PC-3 (cell line): ENCODE data around the gene MRPL27. TPM values are rescaled to one million over a fixed set of nuclear protein-coding genes. Genes with fewer than 3 reads are reported as not detected.

ENCODE experiments used
- ATAC-seq: fragments of 200-7000 bp; cut with Tn5 transposase; 2 replicates; pipeline ENCODE4 v1.9.1; 2020; ENCODE audit warnings: mild to moderate bottlenecking, moderate library complexity
- BruUV-seq: library from RNA; stranded (reverse); fragments of 400-500 nt; replicated peaks from 2 replicates; lab custom pipeline; 2021; lab: Mats Ljungman, UMichigan
- CTCF ChIA-PET: fragments of 300-600 bp; sonication (Branson Sonifier 250); formaldehyde crosslinking; loops from one replicate; lab custom pipeline; 2022; ENCODE audit warnings: antibody characterized with exemption; lab: Charles Lee
- POLR2A ChIA-PET: fragments of 300-600 bp; sonication (Branson Sonifier 250); formaldehyde crosslinking; loops from one replicate; lab custom pipeline; 2022; ENCODE audit warnings: antibody characterized with exemption; ENCODE audit not compliant: unreplicated experiment; lab: Charles Lee
- DNase-seq: peaks from one replicate; pipeline ENCODE4 v3.0.0-alpha.2; 2015
- H2AFZ ChIP-seq: fragments of 300-600 bp; sonication (generic); 2 replicates; pipeline ENCODE4 v1.6.0; 2016; ENCODE audit warnings: antibody characterized with exemption, low read length
- H3F3A ChIP-seq: fragments of 300-600 bp; sonication (generic); one replicate; pipeline ENCODE4 v1.6.0; 2017; ENCODE audit warnings: antibody characterized with exemption, low read length, control low read depth, mild to moderate bottlenecking; ENCODE audit not compliant: unreplicated experiment
- H3K27ac ChIP-seq: fragments of 300-600 bp; sonication (generic); 2 replicates; pipeline ENCODE4 v1.5.1; 2016; ENCODE audit warnings: mild to moderate bottlenecking, low read length
- H3K27me3 ChIP-seq: fragments of 300-600 bp; sonication (generic); 2 replicates; pipeline ENCODE4 v1.6.1; 2016; ENCODE audit warnings: low read length, mixed read lengths
- H3K36me3 ChIP-seq: fragments of 300-600 bp; sonication (generic); 2 replicates; pipeline ENCODE4 v1.6.1; 2016; ENCODE audit warnings: low read depth, mixed run types, low read length, mixed read lengths
- H3K4me1 ChIP-seq: fragments of 300-600 bp; sonication (generic); 2 replicates; pipeline ENCODE4 v1.5.1; 2016; ENCODE audit warnings: low read length; ENCODE audit not compliant: insufficient read depth
- H3K4me2 ChIP-seq: fragments of 300-600 bp; sonication (generic); 2 replicates; pipeline ENCODE4 v1.6.0; 2016; ENCODE audit warnings: low read length
- H3K4me3 ChIP-seq: fragments of 300-600 bp; sonication (generic); 2 replicates; pipeline ENCODE4 v1.5.1; 2016; ENCODE audit warnings: mild to moderate bottlenecking, low read length, mixed read lengths
- H3K79me2 ChIP-seq: fragments of 300-600 bp; sonication (generic); 2 replicates; pipeline ENCODE4 v1.6.1; 2017; ENCODE audit warnings: low read length, mixed read lengths
- H3K9ac ChIP-seq: fragments of 300-600 bp; sonication (generic); 2 replicates; pipeline ENCODE4 v1.6.0; 2016; ENCODE audit warnings: mild to moderate bottlenecking, low read length
- H3K9me2 ChIP-seq: fragments of 300-600 bp; sonication (generic); replicated peaks from 2 replicates; pipeline ENCODE4 v1.6.1; 2016; ENCODE audit warnings: mixed run types, low read length, mixed read lengths
- H3K9me3 ChIP-seq: fragments of 300-600 bp; sonication (generic); 2 replicates; pipeline ENCODE4 v1.6.1; 2016; ENCODE audit warnings: low read length, mixed read lengths
- H4K20me1 ChIP-seq: fragments of 300-600 bp; sonication (generic); 2 replicates; pipeline ENCODE4 v1.6.1; 2016; ENCODE audit warnings: low read length, mixed read lengths
- CTCF ChIP-seq: fragments of 300-600 bp; sonication (generic); conservative IDR thresholded peaks from 2 replicates; pipeline ENCODE4 v1.5.1; 2017; ENCODE audit warnings: antibody characterized with exemption, low read depth, mild to moderate bottlenecking, low read length
- EZH2 ChIP-seq: fragments of 300-600 bp; sonication (generic); IDR thresholded peaks from one replicate; pipeline ENCODE4 v1.6.1; 2017; ENCODE audit warnings: antibody characterized with exemption, mild to moderate bottlenecking, low read length; ENCODE audit not compliant: unreplicated experiment
- EZH2phosphoT487 ChIP-seq: fragments of 300-600 bp; sonication (generic); IDR thresholded peaks from 2 replicates; pipeline ENCODE4 v1.6.1; 2018; ENCODE audit warnings: mild to moderate bottlenecking, antibody characterized with exemption, low read length, borderline replicate concordance
- intact Hi-C: fragments of 100-400 bp; cut with micrococcal nuclease; formaldehyde crosslinking; loops from 2 replicates; pipeline ENCODE4 v1.9.0; 2023
- total RNA-seq: library from RNA; depleted of rRNA; stranded (reverse); fragments of >200 nt; gene quantifications from 2 replicates; pipeline ENCODE4 v1.2.3, GENCODE V29; 2014

MRPL27 gene
- total RNA-seq, 1 experiment from 2014 or later: 168 TPM

GRCh38 chr17:50356892-50357510, 16.0 kb downstream of the MRPL27 start:
- ChIA-PET POLR2A (no interaction called here), CTCF (no interaction called here)
- no peaks in the 10 kb centered on the region; the same call in 1 of the 2 replicates for H4K20me1 ChIP-seq
- TF ChIP-seq EZH2: no peak
- TF ChIP-seq EZH2phosphoT487: no peak
- TF ChIP-seq CTCF: no peak
- no peaks in the 10 kb centered on the region for H3K9me3 ChIP-seq
- no peaks in the 10 kb centered on the region for H3K79me2 ChIP-seq
- H3K4me3 ChIP-seq: no peak overlapping the region
- H2AFZ ChIP-seq: no peak overlapping the region
- H3K4me1 ChIP-seq: no peaks in the 10 kb centered on the region
- H3K9ac ChIP-seq: no peak overlapping the region
- intact Hi-C loops: no loop called here
- H3K36me3 ChIP-seq: peaks cover 44% of the 10 kb centered on the region
- no peak overlapping the region for H3K4me2 ChIP-seq
- no peak overlapping the region for H3K27ac ChIP-seq
- H3F3A ChIP-seq: no peaks in the 10 kb centered on the region
- no peaks in the 10 kb centered on the region for H3K9me2 ChIP-seq
- ATAC-seq (no peak), DNase-seq (no peak)
- H3K27me3 ChIP-seq: no peaks in the 10 kb centered on the region
- no TSS peak for BruUV-seq

- no peaks in the 10 kb centered on the region for H3K79me2 ChIP-seq
- H3K4me1 ChIP-seq: no peaks in the 10 kb centered on the region
- no peak for DNase-seq
- TF ChIP-seq EZH2phosphoT487: no peak
- no peak for TF ChIP-seq CTCF
- no peak for TF ChIP-seq EZH2
- no peak overlapping the region for H3K9ac ChIP-seq
- intact Hi-C loops: no loop called here
- H3K27me3 ChIP-seq: no peaks in the 10 kb centered on the region
- no peaks in the 10 kb centered on the region for H3F3A ChIP-seq
- H3K36me3 ChIP-seq: peaks cover 44% of the 10 kb centered on the region
- H4K20me1 ChIP-seq: no peaks in the 10 kb centered on the region; the same call in 1 of the 2 replicates
- H3K27ac ChIP-seq: no peak overlapping the region
- no peak for ATAC-seq
- H3K9me3 ChIP-seq: no peaks in the 10 kb centered on the region
- H3K4me3 ChIP-seq: no peak overlapping the region
- BruUV-seq: no TSS peak
- no peaks in the 10 kb centered on the region for H3K9me2 ChIP-seq
- ChIA-PET CTCF (no interaction called here), POLR2A (no interaction called here)
- H2AFZ ChIP-seq: no peak overlapping the region
- H3K4me2 ChIP-seq: no peak overlapping the region
Observed at GRCh38 chr17:50356418-50356817, 16.6 kb downstream of the MRPL27 start.

GRCh38 chr17:50355701-50356341, 17.2 kb downstream of the MRPL27 start:
- H3K36me3 ChIP-seq: peaks cover 44% of the 10 kb centered on the region
- no peaks in the 10 kb centered on the region for H3F3A ChIP-seq
- ATAC-seq (no peak), DNase-seq (no peak)
- no peaks in the 10 kb centered on the region for H3K4me1 ChIP-seq
- no peak overlapping the region for H2AFZ ChIP-seq
- ChIA-PET CTCF (no interaction called here), POLR2A (interaction anchor here (0.5 to 0.7 kb wide), 2 partner anchors 10 to 99 kb away, joined by 3 read pairs; no protein-coding TSS in a partner anchor)
- no peak overlapping the region for H3K4me3 ChIP-seq
- H3K9ac ChIP-seq: no peak overlapping the region
- H3K79me2 ChIP-seq: no peaks in the 10 kb centered on the region
- TF ChIP-seq EZH2: no peak
- no peak for TF ChIP-seq CTCF
- TF ChIP-seq EZH2phosphoT487: no peak
- no TSS peak for BruUV-seq
- H3K27me3 ChIP-seq: no peaks in the 10 kb centered on the region
- no peaks in the 10 kb centered on the region for H3K9me3 ChIP-seq
- H4K20me1 ChIP-seq: no peaks in the 10 kb centered on the region; the same call in 1 of the 2 replicates
- intact Hi-C loops: no loop called here
- no peaks in the 10 kb centered on the region for H3K9me2 ChIP-seq
- no peak overlapping the region for H3K27ac ChIP-seq
- H3K4me2 ChIP-seq: no peak overlapping the region
